GM20000 (cell line): Measurements from ENCODE around the gene RAB20.

ENCODE experiments used
- DNase-seq: peaks from one replicate; pipeline ENCODE4 v3.0.0; 2012; ENCODE audit warnings: low spot score
- TF ChIP-seq, protein P1 (sequence below): IDR thresholded peaks from 2 replicates; pipeline ENCODE4 v1.5.1; 2012; ENCODE audit warnings: mild to moderate bottlenecking, control low read depth; ENCODE audit errors: extremely low read depth, missing control alignments

RAB20 gene

DNA sequence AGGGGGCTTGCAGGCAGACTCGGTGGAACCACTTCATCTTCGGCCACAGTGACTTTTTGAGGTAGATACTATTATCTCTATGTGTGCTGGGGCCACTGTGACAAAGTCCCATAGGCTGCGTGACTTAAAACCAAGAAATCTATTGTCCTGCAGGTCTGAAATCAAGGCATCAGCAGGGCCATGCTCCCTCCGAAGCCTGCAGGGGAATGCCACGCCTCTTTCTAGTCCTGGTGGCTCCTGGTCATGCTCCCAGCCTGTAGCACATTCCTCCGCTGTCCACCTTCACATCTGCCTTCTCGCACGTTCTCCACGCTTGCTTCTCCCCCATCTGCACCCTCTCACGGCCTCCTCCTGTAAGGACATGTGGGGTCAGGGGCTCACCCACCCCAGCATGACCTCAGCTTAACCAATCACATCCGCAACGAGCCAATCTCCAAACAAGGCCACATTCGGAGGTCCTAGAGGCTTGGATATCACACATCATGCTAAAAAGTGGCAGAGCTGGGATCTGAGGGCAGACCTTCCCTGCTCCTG, 21.0 kb upstream of the RAB20 start:
- TF ChIP-seq, protein P1, sequence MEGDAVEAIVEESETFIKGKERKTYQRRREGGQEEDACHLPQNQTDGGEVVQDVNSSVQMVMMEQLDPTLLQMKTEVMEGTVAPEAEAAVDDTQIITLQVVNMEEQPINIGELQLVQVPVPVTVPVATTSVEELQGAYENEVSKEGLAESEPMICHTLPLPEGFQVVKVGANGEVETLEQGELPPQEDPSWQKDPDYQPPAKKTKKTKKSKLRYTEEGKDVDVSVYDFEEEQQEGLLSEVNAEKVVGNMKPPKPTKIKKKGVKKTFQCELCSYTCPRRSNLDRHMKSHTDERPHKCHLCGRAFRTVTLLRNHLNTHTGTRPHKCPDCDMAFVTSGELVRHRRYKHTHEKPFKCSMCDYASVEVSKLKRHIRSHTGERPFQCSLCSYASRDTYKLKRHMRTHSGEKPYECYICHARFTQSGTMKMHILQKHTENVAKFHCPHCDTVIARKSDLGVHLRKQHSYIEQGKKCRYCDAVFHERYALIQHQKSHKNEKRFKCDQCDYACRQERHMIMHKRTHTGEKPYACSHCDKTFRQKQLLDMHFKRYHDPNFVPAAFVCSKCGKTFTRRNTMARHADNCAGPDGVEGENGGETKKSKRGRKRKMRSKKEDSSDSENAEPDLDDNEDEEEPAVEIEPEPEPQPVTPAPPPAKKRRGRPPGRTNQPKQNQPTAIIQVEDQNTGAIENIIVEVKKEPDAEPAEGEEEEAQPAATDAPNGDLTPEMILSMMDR = no peak

DNA sequence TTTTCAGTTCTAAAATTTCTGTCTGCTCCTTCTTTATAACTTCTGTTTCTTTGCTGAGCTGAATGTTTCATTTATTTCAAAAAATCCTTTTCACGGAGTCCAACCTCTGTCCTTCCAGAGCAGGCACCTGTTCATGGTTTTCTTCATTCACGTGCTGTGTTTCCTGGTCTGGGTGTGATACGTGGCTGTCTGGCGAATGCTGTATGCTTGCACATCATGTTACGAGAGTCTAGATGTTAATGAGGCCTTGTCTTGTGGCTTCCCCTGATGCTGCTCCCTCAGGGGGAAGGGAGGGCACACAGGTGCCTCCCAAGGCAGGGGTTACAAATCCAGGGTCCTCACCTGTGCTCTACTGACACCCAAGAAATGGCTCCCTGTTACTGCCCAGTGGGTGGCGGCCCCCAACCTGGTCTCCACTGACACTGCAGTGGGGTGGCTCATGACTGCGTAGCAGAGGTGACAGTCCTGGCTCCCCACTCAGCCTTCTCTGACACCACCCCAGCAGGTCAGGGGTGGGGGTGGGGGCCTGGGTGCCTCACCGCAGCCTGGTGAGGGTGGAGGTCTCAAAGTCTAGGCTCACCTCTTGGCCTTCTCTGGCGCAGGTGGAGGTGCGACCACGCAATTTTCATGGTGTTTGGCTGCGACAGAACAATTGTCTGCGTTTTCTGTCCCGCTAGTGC, 20.1 kb upstream of the RAB20 start:
- DNase-seq = no peak
- TF ChIP-seq, protein P1 = no peak

More for the DNA sequence above, 21.0 kb upstream of the RAB20 start:
- DNase-seq = no peak

DNA sequence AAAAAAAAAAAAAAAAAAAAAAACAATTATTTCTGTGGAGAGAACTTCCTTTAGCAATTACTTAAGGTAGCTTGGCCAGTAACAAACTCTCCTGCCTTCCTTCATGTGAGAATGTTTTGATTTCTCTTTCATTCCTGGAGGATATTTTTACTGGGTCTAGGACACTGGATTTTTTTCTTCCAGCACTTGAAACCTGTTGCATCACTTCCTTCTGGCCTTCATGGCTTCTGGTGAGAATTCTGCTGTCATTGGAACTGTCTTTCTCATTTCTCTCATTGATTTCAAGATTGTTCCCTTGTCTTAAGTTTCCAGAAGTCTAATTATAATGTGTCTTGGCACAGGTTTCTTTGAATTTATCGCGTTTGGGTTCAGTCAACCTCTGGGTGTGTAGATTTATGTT, 19.3 kb upstream of the RAB20 start:
- no peak for DNase-seq
- TF ChIP-seq, protein P1 = no peak

DNA sequence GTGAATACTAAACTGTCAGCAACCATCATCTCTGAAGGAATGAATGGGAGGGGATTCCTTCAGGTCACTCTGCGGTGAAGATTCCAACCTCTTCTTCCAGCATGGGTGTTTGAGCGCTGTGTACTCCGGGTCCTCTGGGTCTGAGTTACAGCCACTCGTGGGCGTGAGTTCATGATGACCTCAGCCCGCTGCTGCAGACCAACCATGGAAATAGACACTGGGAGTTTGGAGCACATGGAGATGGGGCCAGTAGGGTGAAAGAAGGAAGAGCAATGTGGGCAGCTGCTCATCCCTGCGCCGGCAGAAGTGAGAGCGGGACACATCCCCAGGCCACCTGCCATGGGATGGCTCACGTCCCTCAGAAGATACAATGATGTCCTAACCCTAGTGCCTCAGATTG, 16.8 kb upstream of the RAB20 start:
- DNase-seq = no peak
- TF ChIP-seq, protein P1 = no peak

DNA sequence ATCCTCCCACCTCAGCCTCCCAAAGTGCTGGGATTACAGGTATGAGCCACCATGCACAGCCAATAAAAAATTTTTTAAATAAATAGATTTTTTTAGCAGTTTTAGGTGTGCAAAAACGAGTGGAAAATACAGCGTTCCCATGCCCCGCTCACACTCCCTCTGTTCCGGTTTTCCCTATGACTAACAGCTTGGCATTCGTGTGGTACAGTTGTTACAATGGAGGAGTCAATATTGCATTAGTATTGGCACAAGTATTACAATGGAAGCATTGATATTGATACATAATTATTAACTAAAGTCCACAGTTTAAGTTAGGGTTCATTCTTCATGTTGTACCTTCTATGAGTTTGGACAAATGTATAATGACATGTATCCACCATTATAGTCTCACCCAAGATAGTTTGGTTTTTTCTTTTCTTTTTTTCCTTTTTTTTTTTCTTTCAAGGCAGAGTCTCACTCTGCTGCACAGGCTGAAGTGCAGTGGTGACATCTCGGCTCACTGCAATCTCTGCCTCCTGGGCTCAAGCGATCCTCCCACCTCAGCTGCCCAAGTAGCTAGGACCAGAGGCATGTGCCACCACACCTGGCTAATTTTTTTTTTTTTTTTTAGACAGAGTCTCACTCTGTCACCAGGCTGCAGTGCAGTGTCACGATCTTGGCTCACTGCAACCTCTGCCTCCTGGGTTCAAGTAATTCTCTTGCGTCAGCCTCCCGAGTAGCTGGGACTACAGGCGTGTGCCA, 15.4 kb upstream of the RAB20 start:
- no peak for DNase-seq

DNA sequence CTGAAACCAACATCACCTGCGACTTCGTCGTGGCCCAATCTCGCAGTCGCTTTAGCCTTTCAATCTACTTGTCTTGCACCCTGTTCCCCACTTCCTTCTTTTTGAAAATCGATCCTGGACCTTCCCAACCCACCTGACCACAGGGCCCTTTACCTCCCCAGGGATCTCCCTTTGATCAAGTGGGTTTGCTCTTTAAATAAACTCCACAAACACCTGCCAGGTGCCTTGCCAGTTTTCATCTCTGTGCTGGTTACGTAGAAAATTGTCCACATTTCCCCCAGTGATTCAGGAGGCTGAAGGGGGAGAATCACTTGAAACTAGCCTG, 14.5 kb upstream of the RAB20 start:
- DNase-seq = no peak
- TF ChIP-seq, protein P1 = no peak

More for the DNA sequence above, 15.4 kb upstream of the RAB20 start:
- TF ChIP-seq, protein P1 = no peak

DNA sequence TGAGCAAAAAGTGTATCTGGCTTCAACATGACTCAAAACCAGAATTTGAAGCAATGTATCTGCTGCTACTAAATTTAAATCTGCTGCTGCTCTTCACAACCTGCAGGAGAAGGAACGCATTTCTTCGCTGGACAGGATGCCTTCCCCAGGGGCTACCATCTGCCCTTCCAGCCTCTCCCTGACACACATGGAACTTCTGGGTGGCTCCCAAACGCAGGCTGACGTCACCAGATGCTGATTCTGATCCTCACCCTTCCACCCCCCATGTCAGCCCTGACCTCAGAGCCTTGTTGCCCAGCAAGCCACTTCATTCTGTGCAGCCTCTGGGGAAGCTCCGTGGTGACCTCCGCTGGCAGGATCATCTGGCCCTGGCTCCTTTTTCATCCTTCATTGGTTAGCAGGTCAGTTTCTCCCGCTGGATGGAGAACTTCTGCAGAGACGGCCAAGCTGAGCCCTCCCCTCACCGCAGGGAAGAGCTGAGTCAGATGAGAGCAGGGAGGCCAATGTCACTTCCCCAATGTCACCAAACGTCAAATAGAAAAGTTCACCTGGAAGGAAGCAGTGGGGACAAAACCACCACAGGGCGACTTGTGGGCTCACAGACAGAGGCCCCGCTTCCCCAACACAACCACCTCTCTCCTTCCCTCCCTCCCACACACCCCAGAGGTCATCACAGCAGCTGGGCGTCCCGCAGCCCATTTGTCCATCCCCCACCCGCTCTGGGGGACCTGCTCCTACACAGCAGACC, 14.0 kb upstream of the RAB20 start:
- TF ChIP-seq, protein P1 = no peak
- DNase-seq = peak; percentile 77
